Liver (tissue), 9 donors: ENCODE results near the gene NFKB1. TPM values are rescaled to one million over a fixed set of nuclear protein-coding genes. Genes with fewer than 3 reads are reported as not detected.

Source experiments
- DNase-seq: peaks from one replicate; pipeline ENCODE4 v3.0.0-alpha.2; 2017; ENCODE audit warnings: low spot score
- H3K27ac ChIP-seq, 2 donors: one replicate each; pipeline ENCODE4 v1.7.0; 2013; ENCODE audit warnings: inconsistent platforms in 2 of 2, low read length in 2 of 2, control low read depth in 1 of 2, low read depth in 1 of 2, mild to moderate bottlenecking in 1 of 2
- H3K27me3 ChIP-seq, 4 donors: one replicate each; pipeline versions ENCODE4 v1.6.1 to v1.7.0; 2013; ENCODE audit warnings: low read length in 3 of 4, inconsistent platforms in 1 of 4, mild to moderate bottlenecking in 1 of 4, moderate library complexity in 1 of 4; ENCODE audit not compliant: control insufficient read depth in 4 of 4, insufficient read depth in 4 of 4
- H3K36me3 ChIP-seq, 4 donors: one replicate each; pipeline versions ENCODE4 v1.6.1 to v1.7.0; 2013; ENCODE audit warnings: low read length in 3 of 4, mild to moderate bottlenecking in 3 of 4, low read depth in 1 of 4, moderate library complexity in 1 of 4; ENCODE audit not compliant: control insufficient read depth in 4 of 4, insufficient read depth in 3 of 4
- H3K4me1 ChIP-seq, 4 donors: one replicate each; pipeline versions ENCODE4 v1.6.1 to v1.7.0; 2013; ENCODE audit warnings: low read length in 3 of 4, mild to moderate bottlenecking in 3 of 4, moderate library complexity in 1 of 4; ENCODE audit not compliant: control insufficient read depth in 4 of 4, insufficient read depth in 4 of 4
- H3K4me3 ChIP-seq, 3 donors: one replicate each; pipeline versions ENCODE4 v1.6.1 to v1.7.0; 2013; ENCODE audit warnings: low read length in 3 of 3, control low read depth in 1 of 3, low read depth in 1 of 3, mild to moderate bottlenecking in 1 of 3
- H3K9ac ChIP-seq, 2 donors: one replicate each; pipeline ENCODE4 v1.7.0; 2013; ENCODE audit warnings: low read length in 2 of 2, mild to moderate bottlenecking in 2 of 2, moderate library complexity in 2 of 2, control low read depth in 1 of 2, low read depth in 1 of 2
- H3K9me3 ChIP-seq, 4 donors: one replicate each; pipeline versions ENCODE4 v1.6.1 to v1.7.0; 2013; ENCODE audit warnings: low read length in 3 of 4; ENCODE audit not compliant: control insufficient read depth in 4 of 4
- ATF3 ChIP-seq: IDR thresholded peaks from 2 replicates; pipeline ENCODE4 v1.6.1; 2016; ENCODE audit warnings: antibody characterized with exemption
- CTCF ChIP-seq: fragments of 150-350 bp; IDR thresholded peaks from 2 replicates; pipeline ENCODE4 v1.5.1; 2017; ENCODE audit warnings: improper control_type of control experiment, low read depth, low read length; ENCODE audit not compliant: missing input control
- EGR1 ChIP-seq, 2 donors: IDR thresholded peaks; 2 replicates each; pipeline ENCODE4 v1.6.1; 2016 to 2018; ENCODE audit warnings: antibody characterized with exemption in 2 of 2, low read depth in 2 of 2
- FOXA1 ChIP-seq: IDR thresholded peaks from 2 replicates; pipeline ENCODE4 v1.6.1; 2016; ENCODE audit warnings: antibody characterized with exemption
- FOXA2 ChIP-seq: IDR thresholded peaks from 2 replicates; pipeline ENCODE4 v1.6.1; 2016; ENCODE audit warnings: antibody characterized with exemption
- GABPA ChIP-seq, 2 donors: IDR thresholded peaks in 1 of 2; conservative IDR thresholded peaks in 1 of 2; 2 replicates each; pipeline ENCODE4 v1.6.1; 2016; ENCODE audit warnings: antibody characterized with exemption in 2 of 2, mild to moderate bottlenecking in 1 of 2, moderate library complexity in 1 of 2
- HNF4A ChIP-seq, 2 donors: conservative IDR thresholded peaks; 2 replicates each; pipeline ENCODE4 v1.6.1; 2016; ENCODE audit warnings: antibody characterized with exemption in 2 of 2, mild to moderate bottlenecking in 2 of 2
- HNF4G ChIP-seq: IDR thresholded peaks from 2 replicates; pipeline ENCODE4 v1.6.1; 2016; ENCODE audit warnings: antibody characterized with exemption
- JUND ChIP-seq, 2 donors: IDR thresholded peaks; 2 replicates each; pipeline ENCODE4 v1.6.1; 2016; ENCODE audit warnings: antibody characterized with exemption in 2 of 2
- MAX ChIP-seq: IDR thresholded peaks from 2 replicates; pipeline ENCODE4 v1.6.1; 2016; ENCODE audit warnings: antibody characterized with exemption
- NR2F2 ChIP-seq: IDR thresholded peaks from 2 replicates; pipeline ENCODE4 v1.6.1; 2016; ENCODE audit warnings: antibody characterized with exemption
- RAD21 ChIP-seq, 2 donors: IDR thresholded peaks; 2 replicates each; pipeline ENCODE4 v1.6.1; 2016; ENCODE audit warnings: antibody characterized with exemption in 2 of 2, mild to moderate bottlenecking in 2 of 2
- REST ChIP-seq: IDR thresholded peaks from 2 replicates; pipeline ENCODE4 v1.6.1; 2016; ENCODE audit warnings: antibody characterized with exemption, mild to moderate bottlenecking
- RXRA ChIP-seq, 2 donors: IDR thresholded peaks; 2 replicates each; pipeline ENCODE4 v1.6.1; 2017 to 2018; ENCODE audit warnings: antibody characterized with exemption in 2 of 2, mild to moderate bottlenecking in 1 of 2
- SP1 ChIP-seq: IDR thresholded peaks from 2 replicates; pipeline ENCODE4 v1.6.1; 2018; ENCODE audit warnings: antibody characterized with exemption, mild to moderate bottlenecking
- TAF1 ChIP-seq: conservative IDR thresholded peaks from 2 replicates; pipeline ENCODE4 v1.6.1; 2016; ENCODE audit warnings: antibody characterized with exemption, mild to moderate bottlenecking
- YY1 ChIP-seq: IDR thresholded peaks from 2 replicates; pipeline ENCODE4 v1.6.1; 2016; ENCODE audit warnings: antibody characterized with exemption, mild to moderate bottlenecking
- ZBTB33 ChIP-seq: IDR thresholded peaks from 2 replicates; pipeline ENCODE4 v1.6.1; 2016; ENCODE audit warnings: antibody characterized with exemption
- WGBS: extraction: QIAGEN DNeasy Blood & Tissue Kit; methylation state at CpG from one replicate; pipeline ENCODE4 v1.1.7; 2013; 5-methylcytosine and 5-hydroxymethylcytosine counted together
- polyA plus RNA-seq, 2 donors: library from polyadenylated mRNA; stranded (reverse) in 1 of 2; unstranded in 1 of 2; fragments of 200-250 nt in 1 of 2; fragments of >200 nt in 1 of 2; fragmentation: Nextera tagmentation in 1 of 2; extraction: Ambion mirVana in 1 of 2; gene quantifications; one replicate each; pipeline versions ENCODE4 v1.2.1 to v1.2.3, GENCODE V29; 2013 to 2015
- total RNA-seq, 2 donors: library from RNA; depleted of rRNA; stranded (reverse); fragments of >200 nt; gene quantifications; one replicate each; pipeline ENCODE4 v1.2.3, GENCODE V29; 2014
- donor health status: healthy.
- donor health status: healthy.
- donor health status: healthy.
- donor health status: healthy.
- donor health status: healthy.

The NFKB1 gene
- total and polyA plus RNA-seq, 4 donors = 5.1 to 23.0 (median 13.4) TPM

- WGBS = 95% methylated on average over 1 of the region's 1 CpG
- DNase-seq = no peak
- TF ChIP-seq REST (no peak), YY1 (no peak), GABPA (IDR thresholded peaks at IDR 0.05 in 1 of 2, conservative IDR thresholded peaks at IDR 0.05 in 1 of 2) (no peak), FOXA1 (no peak), JUND (IDR thresholded peaks at IDR 0.05) (no peak), TAF1 (no peak)
- Histone ChIP-seq H3K36me3 (peaks cover 4 to 20% (median 9%) of the 10 kb centered on the region in 4 donors), H3K9ac (no peak overlapping the region), H3K4me1 (no peaks in the 10 kb centered on the region), H3K9me3 (no peaks in the 10 kb centered on the region), H3K4me3 (no peak overlapping the region), H3K27me3 (no peaks in the 10 kb centered on the region), H3K27ac (no peak overlapping the region)
These were observed 161.9 kb downstream of the NFKB1 start for GRCh38 chr4:102663073-102663472.

GRCh38 chr4:102665527-102665926 lies 164.4 kb downstream of the NFKB1 start:
- Histone ChIP-seq H3K36me3 (peaks cover 4 to 24% (median 12%) of the 10 kb centered on the region in 4 donors), H3K4me3 (no peak overlapping the region), H3K9me3 (no peaks in the 10 kb centered on the region), H3K9ac (no peak overlapping the region), H3K27ac (no peak overlapping the region), H3K27me3 (no peaks in the 10 kb centered on the region), H3K4me1 (no peaks in the 10 kb centered on the region)
- DNase-seq = no peak
- TF ChIP-seq MAX (no peak), TAF1 (no peak), SP1 (no peak), YY1 (no peak), CTCF (no peak), REST (no peak), RAD21 (IDR thresholded peaks at IDR 0.05) (no peak), ATF3 (no peak), RXRA (IDR thresholded peaks at IDR 0.05) (no peak), HNF4G (no peak), FOXA1 (no peak), GABPA (IDR thresholded peaks at IDR 0.05 in 1 of 2, conservative IDR thresholded peaks at IDR 0.05 in 1 of 2) (no peak), HNF4A (conservative IDR thresholded peaks at IDR 0.05) (no peak), ZBTB33 (no peak), FOXA2 (no peak), NR2F2 (no peak), EGR1 (IDR thresholded peaks at IDR 0.05; ENCODE audit: low read depth in 2 of 2) (no peak)
- 98% methylated on average over 3 of the region's 3 CpGs for WGBS
